Right lobe of liver (tissue), 6 donors: ENCODE data around the gene APBA1. TPM values are rescaled to one million over a fixed set of nuclear protein-coding genes. Genes with fewer than 3 reads are reported as not detected.

Experiments
- ATAC-seq, 4 donors: fragments of 200-7000 bp; cut with Tn5 transposase; one replicate each; pipeline ENCODE4 v1.9.1; 2020; ENCODE audit warnings: mild to moderate bottlenecking in 4 of 4, moderate library complexity in 4 of 4
- DNase-seq, 3 donors: peaks; one replicate each; pipeline ENCODE4 v3.0.0-alpha.2; 2020
- H3K27ac ChIP-seq, 3 donors: fragments of 200-600 bp; one replicate each; pipeline ENCODE4 v1.8.0; 2022
- H3K27me3 ChIP-seq, 2 donors: fragments of 200-600 bp; one replicate each; pipeline ENCODE4 v1.8.0; 2022
- H3K36me3 ChIP-seq, 4 donors: fragments of 200-600 bp; sonication (generic) in 1 of 4; one replicate each; pipeline versions ENCODE4 v1.5.1 to v1.8.0; 2017 to 2022; ENCODE audit warnings: control low read depth in 1 of 4
- H3K4me1 ChIP-seq, 4 donors: fragments of 200-600 bp; sonication (generic) in 1 of 4; one replicate each; pipeline versions ENCODE4 v1.5.1 to v1.8.0; 2017 to 2022; ENCODE audit warnings: control low read depth in 1 of 4
- H3K4me3 ChIP-seq, 3 donors: fragments of 200-600 bp; one replicate each; pipeline ENCODE4 v1.8.0; 2022
- H3K9me3 ChIP-seq, 4 donors: fragments of 200-600 bp; sonication (generic) in 1 of 4; one replicate each; pipeline versions ENCODE4 v1.5.1 to v1.8.0; 2017 to 2022; ENCODE audit warnings: control low read depth in 1 of 4
- CTCF ChIP-seq, 4 donors: fragments of 200-600 bp in 3 of 4; fragments of 450-650 bp in 1 of 4; IDR thresholded peaks; one replicate each; pipeline versions ENCODE4 v1.5.1 to v1.8.0; 2016 to 2022; ENCODE audit warnings: antibody characterized with exemption in 4 of 4, mild to moderate bottlenecking in 2 of 4
- POLR2A ChIP-seq: fragments of 450-650 bp; IDR thresholded peaks from one replicate; pipeline ENCODE4 v1.6.1; 2017; ENCODE audit warnings: antibody characterized with exemption, mild to moderate bottlenecking
- WGBS: methylation state at CpG from one replicate; pipeline ENCODE4 v1.1.6; 2018; ENCODE audit warnings: low coverage, low lambda C conversion rate; ENCODE audit not compliant: insufficient coverage; ENCODE audit errors: missing lambda C conversion rate; 5-methylcytosine and 5-hydroxymethylcytosine counted together
- intact Hi-C, 2 donors: fragments of 100-400 bp; cut with DNase I; formaldehyde crosslinking; loops; one replicate each; pipeline versions ENCODE4 v1.11.2 to v1.14.1; 2022
- total RNA-seq, 6 experiments: library from RNA; depleted of rRNA in 2 of 6; stranded (reverse); fragments of >200 nt in 2 of 6; fragmentation: NEBNext Ultra II Directional in 3 of 6; extraction: Animal tissue kit (Norgen Biotek cat#: 25700) in 3 of 6; gene quantifications; one replicate each; pipeline versions ENCODE4 v1.1.0 to v1.2.4, GENCODE V29; 2016 to 2023
- donor health status: DM: no; HTN: yes; CAD: no.
- donor health status: DM: no; HTN: no; CAD: no.
- donor health status: DM: no; HTN: no; CAD: no.
- donor health status: DM: no; HTN: yes; CAD: no.
- donor health status: DM: no; HTN: yes; CAD: no.

The APBA1 gene
- total RNA-seq, 6 experiments from 2014 or later = 6.6 to 25.5 (median 16.7) TPM

- Histone ChIP-seq H3K36me3 (peaks cover 0 to 17% (median 2%) of the 10 kb centered on the region in 4 donors), H3K4me3 (no peak overlapping the region), H3K27me3 (no peaks in the 10 kb centered on the region), H3K4me1 (no peaks in the 10 kb centered on the region), H3K27ac (no peak overlapping the region), H3K9me3 (no peaks in the 10 kb centered on the region)
- intact Hi-C loops = no loop called here
- ATAC-seq (no peak), DNase-seq (no peak)
- WGBS = 88% methylated on average over 8 of the region's 13 CpGs
- TF ChIP-seq CTCF (IDR thresholded peaks at IDR 0.05) = no peak
- no peak for TF ChIP-seq POLR2A
Measured at GRCh38 chr9:69452110-69452782, 219.9 kb downstream of the APBA1 start.

- intact Hi-C loops = no loop called here
- Histone ChIP-seq H3K27me3 (no peaks in the 10 kb centered on the region), H3K9me3 (no peaks in the 10 kb centered on the region), H3K36me3 (peaks cover 0 to 5% (median under 1%) of the 10 kb centered on the region in 4 donors), H3K4me3 (no peak overlapping the region), H3K4me1 (no peaks in the 10 kb centered on the region), H3K27ac (no peak overlapping the region)
- no CpG with 5 or more reads among the region's 6 CpGs for WGBS
- TF ChIP-seq POLR2A (no peak), CTCF (IDR thresholded peaks at IDR 0.05) (no peak)
- DNase-seq (no peak), ATAC-seq (peak in 1 of 4 donors; percentile 18)
Measured at GRCh38 chr9:69446496-69446895, 225.7 kb downstream of the APBA1 start.

- DNase-seq = no peak
- no peaks in the 10 kb centered on the region for H3K4me1 ChIP-seq
- H3K27ac ChIP-seq = no peak overlapping the region
- TF ChIP-seq CTCF (IDR thresholded peaks at IDR 0.05) (no peak), POLR2A (no peak)
- H3K36me3 ChIP-seq = peaks cover 0 to 5% (median 0%) of the 10 kb centered on the region in 4 donors
- no peak overlapping the region for H3K4me3 ChIP-seq
- no peaks in the 10 kb centered on the region for H3K9me3 ChIP-seq
- 94% methylated on average over 5 of the region's 5 CpGs for WGBS
- no peaks in the 10 kb centered on the region for H3K27me3 ChIP-seq
- intact Hi-C loops = no loop called here
- no peak for ATAC-seq
Measured at GRCh38 chr9:69445251-69445650, 226.9 kb downstream of the APBA1 start.

- Histone ChIP-seq H3K4me3 (no peak overlapping the region), H3K27ac (no peak overlapping the region), H3K36me3 (peaks cover 0 to 5% (median 0%) of the 10 kb centered on the region in 4 donors), H3K9me3 (no peaks in the 10 kb centered on the region), H3K27me3 (no peaks in the 10 kb centered on the region), H3K4me1 (no peaks in the 10 kb centered on the region)
- no peak for TF ChIP-seq CTCF (IDR thresholded peaks at IDR 0.05)
- TF ChIP-seq POLR2A = no peak
- intact Hi-C loops = no loop called here
- 88% methylated on average over 3 of the region's 4 CpGs for WGBS
- ATAC-seq (no peak), DNase-seq (no peak)
Measured at GRCh38 chr9:69444791-69445190, 227.4 kb downstream of the APBA1 start.
